HG03108 (cell line): ENCODE results near the gene EFNB2.

Source experiments
- ATAC-seq: cut with Tn5 transposase; IDR thresholded peaks from one replicate; pipeline ENCODE4 v1.9.1; 2021; ENCODE audit warnings: moderate library complexity; ENCODE audit not compliant: unreplicated experiment

The EFNB2 gene

GRCh38 chr13:106535552-106536243, at the start of gene EFNB2:
Gene EFNB2, minus strand, starts transcription at chr13:106535662. Its CDS starts 698 bp downstream, at chr13:106534964.
- ATAC-seq = peak; percentile 96

GRCh38 chr13:106581225-106581624, 45.8 kb upstream of the EFNB2 start:
- no peak for ATAC-seq

GRCh38 chr13:106575896-106576295, 40.4 kb upstream of the EFNB2 start:
- no peak for ATAC-seq

GRCh38 chr13:106573868-106574267, 38.4 kb upstream of the EFNB2 start:
- no peak for ATAC-seq

GRCh38 chr13:106573284-106573846, 37.9 kb upstream of the EFNB2 start:
- ATAC-seq = no peak

- no peak for ATAC-seq
Observed at GRCh38 chr13:106570299-106570852, 34.9 kb upstream of the EFNB2 start.

- ATAC-seq = no peak
Observed at GRCh38 chr13:106569233-106570095, 34.0 kb upstream of the EFNB2 start.

- ATAC-seq = peak; percentile 22
Observed at GRCh38 chr13:106568299-106569003, 33.0 kb upstream of the EFNB2 start.

GRCh38 chr13:106567474-106568298, 32.2 kb upstream of the EFNB2 start, which contains the start of gene ARGLU1:
Gene ARGLU1, minus strand, starts transcription at chr13:106568137. Its CDS starts 218 bp downstream, at chr13:106567919.
- ATAC-seq = peak; percentile 69

- peak; percentile 43 for ATAC-seq
Observed at GRCh38 chr13:106566641-106567473, 31.4 kb upstream of the EFNB2 start.

- ATAC-seq = no peak
Observed at GRCh38 chr13:106565127-106565775, 29.8 kb upstream of the EFNB2 start.

- ATAC-seq = no peak
Observed at GRCh38 chr13:106562301-106562700, 26.8 kb upstream of the EFNB2 start.

- ATAC-seq = peak; percentile 67
Observed at GRCh38 chr13:106561551-106562170, 26.2 kb upstream of the EFNB2 start.

- ATAC-seq = no peak
Observed at GRCh38 chr13:106560821-106561220, 25.4 kb upstream of the EFNB2 start.

GRCh38 chr13:106558527-106558926, 23.1 kb upstream of the EFNB2 start:
- ATAC-seq = no peak

- ATAC-seq = no peak
Observed at GRCh38 chr13:106555631-106556328, 20.3 kb upstream of the EFNB2 start.

- no peak for ATAC-seq
Observed at GRCh38 chr13:106551751-106552150, 16.3 kb upstream of the EFNB2 start.
